GM19438 (cell line): ENCODE measurements around the gene GGA2.

ENCODE experiments used
- ATAC-seq: cut with Tn5 transposase; IDR thresholded peaks from one replicate; pipeline ENCODE4 v1.9.1; 2021; ENCODE audit warnings: low read depth; ENCODE audit not compliant: unreplicated experiment

Gene GGA2

DNA sequence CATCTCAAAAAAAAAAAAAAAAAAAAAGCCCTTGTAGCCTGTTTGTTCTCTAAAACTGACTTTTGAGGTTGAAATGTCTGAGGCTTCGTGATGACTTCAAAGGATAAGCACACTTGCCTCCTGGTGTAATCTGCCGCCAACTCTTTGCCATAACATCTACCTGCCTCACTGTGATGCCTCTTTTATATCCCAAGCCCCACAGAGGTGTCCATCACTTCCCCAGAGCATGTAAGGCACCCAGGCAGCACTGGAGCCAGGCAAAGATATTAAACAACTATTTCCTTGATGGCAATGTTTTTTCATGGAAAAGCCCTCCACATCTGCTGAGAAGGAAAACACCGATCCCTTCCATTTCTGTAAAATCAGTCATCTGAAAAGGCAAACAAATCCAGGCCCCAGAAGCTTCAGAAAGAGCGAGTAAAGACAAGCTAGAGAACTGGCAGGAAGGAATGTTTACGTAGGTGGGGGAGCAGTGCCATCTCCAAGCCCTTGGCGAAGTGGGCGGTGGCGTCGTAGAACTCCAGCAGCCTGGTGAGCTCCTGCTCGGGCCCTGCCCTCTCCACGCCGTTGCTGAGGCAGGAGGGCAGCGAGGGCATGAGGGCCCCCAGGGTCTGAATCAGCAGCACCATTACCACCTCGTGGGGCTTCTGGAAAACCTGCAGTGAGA is 85.9 kb downstream of the GGA2 start:
- ATAC-seq: no peak

DNA sequence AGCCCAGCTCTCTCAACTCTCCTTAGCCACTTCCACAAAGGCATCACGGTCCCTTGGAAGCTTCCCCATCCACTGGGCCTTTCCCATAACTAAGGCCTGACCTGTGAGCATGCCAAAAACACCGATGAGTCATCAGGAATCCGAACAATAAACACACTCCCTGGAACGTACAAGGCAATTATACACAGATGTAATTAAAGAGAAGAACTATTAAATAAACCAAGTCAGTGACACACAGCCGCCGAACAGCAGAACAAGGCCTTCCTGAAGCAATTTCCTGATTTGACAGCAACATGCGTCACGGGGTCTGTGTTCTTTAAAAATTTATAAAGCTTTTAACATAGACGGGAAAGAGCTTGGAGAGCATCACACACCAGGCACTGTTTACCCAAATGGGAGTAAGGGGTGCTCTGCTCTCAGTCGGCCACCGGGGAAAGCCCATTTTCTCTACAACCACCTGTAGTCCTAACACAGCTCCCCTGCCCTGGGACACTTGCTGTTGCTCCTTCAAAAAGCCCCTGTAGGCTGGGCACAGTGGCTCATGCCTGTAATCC is 86.7 kb downstream of the GGA2 start:
- ATAC-seq: no peak

DNA sequence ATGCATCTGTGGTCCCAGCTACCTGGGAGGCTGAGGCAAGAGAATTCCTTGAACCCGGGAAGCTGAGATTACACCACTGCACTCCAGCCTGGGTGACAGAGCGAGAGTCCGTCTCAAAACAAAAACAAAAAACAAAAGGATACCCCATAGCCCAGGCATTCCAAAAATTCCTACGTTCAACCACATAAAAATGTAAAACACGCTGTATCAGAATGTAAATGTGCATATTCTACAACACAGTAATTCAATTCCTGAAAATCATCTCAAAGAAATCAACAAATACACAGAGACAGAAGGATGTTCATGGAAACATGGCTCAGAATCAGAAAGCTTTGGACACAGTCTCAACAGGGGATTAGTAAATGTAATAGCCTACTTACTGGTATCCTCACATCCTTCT is 90.3 kb downstream of the GGA2 start:
- no peak for ATAC-seq

DNA sequence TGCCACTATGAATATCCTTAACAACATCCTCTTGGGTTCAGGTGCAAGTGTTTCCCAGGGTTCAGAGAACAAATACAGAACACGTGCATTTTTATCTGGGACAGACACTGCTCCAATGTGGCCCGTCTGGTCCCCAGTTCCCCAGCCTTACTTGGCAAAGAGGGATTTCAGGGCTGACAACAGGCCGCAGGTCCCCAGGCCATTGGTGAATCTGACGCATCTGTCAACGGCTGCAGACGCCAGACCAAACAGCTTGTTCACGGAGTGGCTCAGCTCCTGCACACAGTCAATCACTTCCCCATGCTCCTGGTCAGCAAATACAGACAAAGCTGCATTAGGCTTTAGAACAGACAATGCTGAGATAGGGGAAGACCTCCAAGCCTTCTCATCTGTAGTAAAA is 93.5 kb downstream of the GGA2 start:
- ATAC-seq: no peak

DNA sequence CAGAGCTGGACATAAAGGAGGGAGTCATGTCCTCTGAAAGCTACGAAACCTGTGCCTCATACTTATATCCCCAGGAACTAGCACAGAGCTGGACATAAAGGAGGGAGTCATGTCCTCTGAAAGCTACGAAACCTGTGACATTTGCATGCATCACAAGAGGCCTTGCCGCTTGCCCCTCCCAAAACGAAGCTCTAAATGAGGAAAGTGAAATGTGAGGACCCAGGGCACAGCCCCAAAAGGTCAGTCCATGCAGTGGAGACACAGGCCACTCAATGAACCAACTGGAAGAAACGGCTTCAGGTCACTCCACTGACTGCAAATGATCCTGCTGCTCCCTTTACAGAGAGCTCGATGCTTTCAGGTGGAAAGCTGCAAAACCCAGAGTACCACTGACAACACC is 95.6 kb downstream of the GGA2 start:
- no peak for ATAC-seq
